Liver (tissue), 5 donors: ENCODE measurements around the gene SHOC2. TPM values are rescaled to one million over a fixed set of nuclear protein-coding genes. Genes with fewer than 3 reads are reported as not detected.

Experiments used
- polyA plus RNA-seq, 2 donors: library from polyadenylated mRNA; stranded (reverse) in 1 of 2; unstranded in 1 of 2; fragments of 200-250 nt in 1 of 2; fragments of >200 nt in 1 of 2; fragmentation: Nextera tagmentation in 1 of 2; extraction: Ambion mirVana in 1 of 2; gene quantifications; one replicate each; pipeline versions ENCODE4 v1.2.1 to v1.2.3, GENCODE V29; 2013 to 2015
- small RNA-seq: library from RNA; depleted of rRNA; stranded (forward); fragments of <200 nt; gene quantifications from one replicate; pipeline ENCODE3, GENCODE V24; 2014
- total RNA-seq, 2 donors: library from RNA; depleted of rRNA; stranded (reverse); fragments of >200 nt; gene quantifications; one replicate each; pipeline ENCODE4 v1.2.3, GENCODE V29; 2014
- donor health status: healthy.
- donor health status: healthy.
- donor health status: healthy.

The SHOC2 gene
- total and polyA plus RNA-seq, 4 donors = 7.8 to 33.7 (median 17.9) TPM

Small RNAs within 50 kb of the gene (small RNA-seq; reads per million reads assigned to genes)
- gene MIR548E = 2.6 reads per million, percentile 89 among the genes with 10 or more reads in this experiment

Other genes with a start within 250 kb of the SHOC2 start
- gene PDCD4, start 47.7 kb upstream of the SHOC2 start, total RNA-seq = 10 to 100 TPM; 25.9 to 94.4 TPM
- gene PDCD4, start 47.7 kb upstream of the SHOC2 start, polyA plus RNA-seq = 10 to 100 TPM; 14.7 to 24.3 TPM
- 10 to 100 TPM; 10.4 to 11.0 TPM for gene BBIP1, start 424 bp upstream of the SHOC2 start, total RNA-seq
- gene BBIP1, start 424 bp upstream of the SHOC2 start, polyA plus RNA-seq = 10 to 100 TPM; 11.3 to 15.8 TPM
- under 1 TPM; 0.19 to 0.50 TPM for gene ADRA2A, start 157.4 kb downstream of the SHOC2 start, total RNA-seq
- under 1 TPM; 0.15 to 0.47 TPM for gene ADRA2A, start 157.4 kb downstream of the SHOC2 start, polyA plus RNA-seq